HL-60 (cell line): ENCODE measurements around the gene KRT2.

Source experiments
- GABPA ChIP-seq: IDR thresholded peaks from 2 replicates; pipeline ENCODE4 v1.6.1; 2012; ENCODE audit warnings: low read depth
- POLR2AphosphoS5 ChIP-seq: IDR thresholded peaks from 2 replicates; pipeline ENCODE4 v1.6.1; 2012; ENCODE audit warnings: low read depth
- REST ChIP-seq: IDR thresholded peaks from 2 replicates; pipeline ENCODE4 v1.6.1; 2012; ENCODE audit warnings: low read depth; ENCODE audit not compliant: insufficient replicate concordance
- TF ChIP-seq, protein P1 (sequence below): IDR thresholded peaks from one replicate; pipeline ENCODE4 v1.5.1; 2011; ENCODE audit warnings: low read length, control low read depth, inconsistent platforms; ENCODE audit not compliant: insufficient read depth

DNA sequence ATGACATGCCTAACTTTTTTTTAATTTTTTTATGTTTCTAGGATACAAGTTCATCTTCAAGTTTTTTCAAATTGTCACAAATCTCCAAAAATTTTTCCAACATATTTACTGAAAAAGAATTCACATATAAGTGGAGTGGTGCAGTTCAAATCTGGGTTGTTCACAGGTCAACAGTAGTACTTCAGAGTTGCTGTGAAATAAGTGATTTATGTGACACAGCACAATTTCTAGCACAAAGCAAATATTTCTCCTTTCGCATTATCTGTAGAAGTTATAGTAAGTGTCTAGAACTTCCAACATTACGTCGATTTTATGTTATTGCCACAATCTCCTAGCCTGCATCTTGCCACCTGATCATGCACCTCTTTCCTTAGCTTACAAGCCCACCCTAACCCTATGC is 9.7 kb upstream of the KRT2 start:
- TF ChIP-seq, protein P1, sequence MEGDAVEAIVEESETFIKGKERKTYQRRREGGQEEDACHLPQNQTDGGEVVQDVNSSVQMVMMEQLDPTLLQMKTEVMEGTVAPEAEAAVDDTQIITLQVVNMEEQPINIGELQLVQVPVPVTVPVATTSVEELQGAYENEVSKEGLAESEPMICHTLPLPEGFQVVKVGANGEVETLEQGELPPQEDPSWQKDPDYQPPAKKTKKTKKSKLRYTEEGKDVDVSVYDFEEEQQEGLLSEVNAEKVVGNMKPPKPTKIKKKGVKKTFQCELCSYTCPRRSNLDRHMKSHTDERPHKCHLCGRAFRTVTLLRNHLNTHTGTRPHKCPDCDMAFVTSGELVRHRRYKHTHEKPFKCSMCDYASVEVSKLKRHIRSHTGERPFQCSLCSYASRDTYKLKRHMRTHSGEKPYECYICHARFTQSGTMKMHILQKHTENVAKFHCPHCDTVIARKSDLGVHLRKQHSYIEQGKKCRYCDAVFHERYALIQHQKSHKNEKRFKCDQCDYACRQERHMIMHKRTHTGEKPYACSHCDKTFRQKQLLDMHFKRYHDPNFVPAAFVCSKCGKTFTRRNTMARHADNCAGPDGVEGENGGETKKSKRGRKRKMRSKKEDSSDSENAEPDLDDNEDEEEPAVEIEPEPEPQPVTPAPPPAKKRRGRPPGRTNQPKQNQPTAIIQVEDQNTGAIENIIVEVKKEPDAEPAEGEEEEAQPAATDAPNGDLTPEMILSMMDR: no peak
- TF ChIP-seq POLR2AphosphoS5 (no peak), REST (no peak), GABPA (no peak)
